H1 (cell line): ENCODE data around the gene NMT1. TPM values are rescaled to one million over a fixed set of nuclear protein-coding genes. Genes with fewer than 3 reads are reported as not detected.
A peak's percentile ranks its signal among the peaks of the same experiment; 100 is the strongest.

Experiments
- ASH2L ChIP-seq: fragments of 200-600, 300-600 bp; sonication (generic); IDR thresholded peaks from one replicate; pipeline ENCODE4 v1.7.1; 2017; ENCODE audit warnings: low read length
- CEBPB ChIP-seq: IDR thresholded peaks from 2 replicates; pipeline ENCODE4 v1.6.1; 2012; ENCODE audit warnings: low read depth, low read length
- EGR1 ChIP-seq: IDR thresholded peaks from 2 replicates; pipeline ENCODE4 v1.6.1; 2011; ENCODE audit warnings: low read depth, low read length, borderline replicate concordance
- HDAC2 ChIP-seq, 2 experiments: fragments of 300-600 bp in 1 of 2; sonication (generic) in 1 of 2; IDR thresholded peaks; 2 replicates each; pipeline ENCODE4 v1.6.1; 2011 to 2012; ENCODE audit warnings: low read depth in 2 of 2, low read length in 2 of 2, mild to moderate bottlenecking in 2 of 2, moderate library complexity in 2 of 2, borderline replicate concordance in 1 of 2, inconsistent platforms in 1 of 2
- NANOG ChIP-seq: IDR thresholded peaks from 2 replicates; pipeline ENCODE4 v1.6.1; 2011; ENCODE audit warnings: low read length, low read depth, mild to moderate bottlenecking, inconsistent platforms; ENCODE audit not compliant: insufficient read depth, poor library complexity, severe bottlenecking
- PHF8 ChIP-seq: fragments of 200-600 bp; sonication (generic); conservative IDR thresholded peaks from 2 replicates; pipeline ENCODE4 v1.7.1; 2012; ENCODE audit warnings: low read depth, mild to moderate bottlenecking, inconsistent platforms, low read length, moderate library complexity
- POLR2A ChIP-seq, 2 experiments: IDR thresholded peaks; 1 replicate in 1 of 2; 2 replicates in 1 of 2; pipeline ENCODE4 v1.6.1; 2011; ENCODE audit warnings: low read depth in 2 of 2, low read length in 2 of 2, mild to moderate bottlenecking in 2 of 2; ENCODE audit errors: control extremely low read depth in 1 of 2
- RBBP5 ChIP-seq: IDR thresholded peaks from 2 replicates; pipeline ENCODE4 v1.7.1; 2012; ENCODE audit warnings: low read depth, mild to moderate bottlenecking, inconsistent platforms, low read length, moderate library complexity, borderline replicate concordance
- SIN3A ChIP-seq, 2 experiments: IDR thresholded peaks in 1 of 2; conservative IDR thresholded peaks in 1 of 2; 2 replicates each; pipeline ENCODE4 v1.6.1; 2011 to 2012; ENCODE audit warnings: low read length in 2 of 2, improper control_type of control experiment in 1 of 2, low read depth in 1 of 2, mild to moderate bottlenecking in 1 of 2
- SIX5 ChIP-seq: IDR thresholded peaks from 2 replicates; pipeline ENCODE4 v1.6.1; 2011; ENCODE audit warnings: mild to moderate bottlenecking, low read depth, low read length
- TAF1 ChIP-seq: IDR thresholded peaks from 2 replicates; pipeline ENCODE4 v1.6.1; 2011; ENCODE audit warnings: mild to moderate bottlenecking, low read depth, low read length
- YY1 ChIP-seq: IDR thresholded peaks from 2 replicates; pipeline ENCODE4 v1.6.1; 2011; ENCODE audit warnings: low read depth, mild to moderate bottlenecking, low read length
- polyA plus RNA-seq, 7 experiments: library from polyadenylated mRNA; depleted of rRNA in 3 of 7; stranded (reverse) in 5 of 7; unstranded in 2 of 7; fragments of >200 nt in 5 of 7; fragments of 200-250 nt in 2 of 7; gene quantifications; 1 replicate in 5 of 7; 2 replicates in 1 of 7; 4 replicates in 1 of 7; pipeline versions ENCODE4 v1.2.1 to v1.2.3, GENCODE V29; 2011 to 2013; ENCODE audit warnings: missing spikeins in 2 of 7, mixed read lengths in 2 of 7
- total RNA-seq: library from RNA; stranded (reverse); fragmentation: NEBNext Ultra II Directional; extraction: Animal tissue kit (Norgen Biotek cat#: 25700); gene quantifications from 2 replicates; pipeline ENCODE4 v1.2.1, GENCODE V29; 2021
- TF ChIP-seq, protein P1 (sequence below): IDR thresholded peaks from 2 replicates; pipeline ENCODE4 v1.6.1; 2011; ENCODE audit warnings: low read depth, mild to moderate bottlenecking, low read length; ENCODE audit not compliant: insufficient read depth
- TF ChIP-seq, protein P2 (sequence below): IDR thresholded peaks from 2 replicates; pipeline ENCODE4 v1.6.1; 2012; ENCODE audit warnings: inconsistent platforms

The NMT1 gene
- total and polyA plus RNA-seq, 2 of the 8 experiments (the other 6 are each of a cell fraction or from before 2014, with no cell fraction given), result 42.9 to 149 TPM

DNA sequence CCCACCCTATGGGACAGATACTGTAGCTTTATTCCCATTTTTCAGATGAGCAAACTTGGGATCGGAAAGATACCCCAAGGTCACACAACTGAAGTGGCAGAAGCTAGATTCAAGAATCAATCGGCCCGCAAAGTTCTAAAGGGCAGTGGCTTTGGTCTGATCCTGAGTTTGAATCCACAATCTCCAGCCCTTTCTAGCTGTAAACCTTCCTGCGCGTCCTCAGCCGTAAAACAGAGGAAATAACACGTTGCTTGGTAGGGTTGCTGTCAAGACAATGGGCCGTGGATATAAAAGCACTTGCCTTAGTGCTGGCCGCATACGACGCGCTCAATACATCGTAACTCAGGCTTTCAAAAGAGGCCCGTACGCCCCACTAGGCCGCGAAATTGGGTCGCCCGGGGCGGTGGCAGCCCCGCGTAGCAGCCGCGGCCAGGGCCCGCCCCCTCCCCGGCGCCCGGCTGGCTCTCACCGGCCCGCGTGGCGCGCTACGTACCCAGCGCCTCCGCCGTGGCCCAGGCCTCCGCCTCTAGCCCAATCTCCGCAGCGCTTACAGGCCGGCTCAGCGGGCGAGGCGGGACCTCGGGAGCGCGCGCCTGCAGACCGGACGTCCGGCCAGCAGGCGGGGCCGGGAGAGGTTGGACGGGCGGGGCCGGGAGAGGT is 9.9 kb upstream of the NMT1 start, which contains the start of gene DCAKD (continued):
- TF ChIP-seq, protein P1, sequence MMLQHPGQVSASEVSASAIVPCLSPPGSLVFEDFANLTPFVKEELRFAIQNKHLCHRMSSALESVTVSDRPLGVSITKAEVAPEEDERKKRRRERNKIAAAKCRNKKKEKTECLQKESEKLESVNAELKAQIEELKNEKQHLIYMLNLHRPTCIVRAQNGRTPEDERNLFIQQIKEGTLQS, result no peak
- TF ChIP-seq NANOG (no peak), POLR2A (IDR thresholded peaks at IDR 0.05; ENCODE audit: control extremely low read depth in 1 of 2, low read depth in 2 of 2, low read length in 2 of 2) (peak in 1 of 2 experiments; percentile 67; a peak in 1 of 3 replicates), EGR1 (peak; percentile 10; the same call in 1 of the 2 replicates), HDAC2 (IDR thresholded peaks at IDR 0.05; ENCODE audit: borderline replicate concordance in 1 of 2, low read depth in 2 of 2, low read length in 2 of 2) (no peak), CEBPB (no peak), YY1 (no peak), SIX5 (no peak), TAF1 (peak; percentile 56; the same call in 1 of the 2 replicates), PHF8 (peak; percentile 77), SIN3A (conservative IDR thresholded peaks at IDR 0.05 in 1 of 2, IDR thresholded peaks at IDR 0.05 in 1 of 2; ENCODE audit: low read depth in 1 of 2, low read length in 2 of 2) (peak in 1 of 2 experiments; percentile 69; a peak in 1 of 4 replicates), RBBP5 (no peak), ASH2L (no peak)
- TF ChIP-seq, protein P2, sequence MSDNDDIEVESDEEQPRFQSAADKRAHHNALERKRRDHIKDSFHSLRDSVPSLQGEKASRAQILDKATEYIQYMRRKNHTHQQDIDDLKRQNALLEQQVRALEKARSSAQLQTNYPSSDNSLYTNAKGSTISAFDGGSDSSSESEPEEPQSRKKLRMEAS, result 0 out of 2 replicates have a peak, but pooled peaks have one; percentile 26
